ENCODE results near the gene RSL24D1.

GRCh38 chr15:55132672-55133071, 64.1 kb downstream of the RSL24D1 start:
- TF ChIP-seq CTCF (IDR thresholded peaks at IDR 0.05), result no peak
- no peak for TF ChIP-seq NFIC (IDR thresholded peaks at IDR 0.05; ENCODE audit: borderline replicate concordance)
- TF ChIP-seq GATA2 (CRISPR knock-in tag; IDR thresholded peaks at IDR 0.05), result no peak
- TF ChIP-seq REST (IDR thresholded peaks at IDR 0.05; ENCODE audit: low read depth, low read length), result no peak
- TF ChIP-seq ZBTB33 (IDR thresholded peaks at IDR 0.05; ENCODE audit: borderline replicate concordance, low read depth), result no peak
- no peak for TF ChIP-seq MAX (IDR thresholded peaks at IDR 0.05; ENCODE audit: low read depth)
- TF ChIP-seq FOXJ3 (CRISPR knock-in tag; IDR thresholded peaks at IDR 0.05), result no peak
- no peak for TF ChIP-seq POLR2AphosphoS5 (IDR thresholded peaks at IDR 0.05; ENCODE audit: low read depth, low read length)
